WTC11 (cell line): ENCODE data around the gene PTPRG.

ENCODE experiments used
- ATF1 ChIP-seq: sonication (generic); formaldehyde crosslinking; IDR thresholded peaks from 2 replicates; pipeline ENCODE4 v1.8.1; 2023; ENCODE audit warnings: mild to moderate bottlenecking, moderate library complexity, missing genetic modification reagents
- CREB1 ChIP-seq: sonication (generic); formaldehyde crosslinking; IDR thresholded peaks from 2 replicates; pipeline ENCODE4 v1.8.0; 2023; ENCODE audit warnings: mild to moderate bottlenecking, missing genetic modification reagents
- CREM ChIP-seq: sonication (generic); formaldehyde crosslinking; IDR thresholded peaks from 2 replicates; pipeline ENCODE4 v1.8.1; 2022; ENCODE audit warnings: mild to moderate bottlenecking, missing genetic modification reagents, moderate library complexity
- FOXK1 ChIP-seq: sonication (generic); formaldehyde crosslinking; IDR thresholded peaks from 2 replicates; pipeline ENCODE4 v1.8.0; 2022; ENCODE audit warnings: mild to moderate bottlenecking, moderate library complexity, missing genetic modification reagents
- MXD4 ChIP-seq: fragments of 250-450 bp; sonication (Bioruptor Pico); IDR thresholded peaks from 2 replicates; pipeline ENCODE4 v1.8.0; 2021; ENCODE audit warnings: mild to moderate bottlenecking, moderate library complexity, borderline replicate concordance
- ZNF121 ChIP-seq: sonication (generic); formaldehyde crosslinking; IDR thresholded peaks from 2 replicates; pipeline ENCODE4 v1.8.0; 2023; ENCODE audit warnings: missing genetic modification reagents
- TF ChIP-seq, protein P1 (sequence below): fragments of 200-600 bp; IDR thresholded peaks from 2 replicates; pipeline ENCODE4 v1.8.0; 2022; ENCODE audit warnings: antibody characterized with exemption
- TF ChIP-seq, protein P2 (sequence below): sonication (generic); formaldehyde crosslinking; IDR thresholded peaks from 2 replicates; pipeline ENCODE4 v1.8.0; 2022; ENCODE audit warnings: mild to moderate bottlenecking, missing genetic modification reagents
- TF ChIP-seq, protein P3 (sequence below): sonication (generic); formaldehyde crosslinking; IDR thresholded peaks from 2 replicates; pipeline ENCODE4 v1.8.0; 2022; ENCODE audit warnings: mild to moderate bottlenecking, missing genetic modification reagents
- TF ChIP-seq, protein P4 (sequence below): sonication (generic); formaldehyde crosslinking; IDR thresholded peaks from 2 replicates; pipeline ENCODE4 v1.8.1; 2022; ENCODE audit warnings: low read depth, mild to moderate bottlenecking, moderate library complexity, missing genetic modification reagents, borderline replicate concordance
- TF ChIP-seq, protein P5 (sequence below): sonication (generic); formaldehyde crosslinking; IDR thresholded peaks from 2 replicates; pipeline ENCODE4 v1.8.1; 2023; ENCODE audit warnings: mild to moderate bottlenecking, missing genetic modification reagents, moderate library complexity

DNA sequence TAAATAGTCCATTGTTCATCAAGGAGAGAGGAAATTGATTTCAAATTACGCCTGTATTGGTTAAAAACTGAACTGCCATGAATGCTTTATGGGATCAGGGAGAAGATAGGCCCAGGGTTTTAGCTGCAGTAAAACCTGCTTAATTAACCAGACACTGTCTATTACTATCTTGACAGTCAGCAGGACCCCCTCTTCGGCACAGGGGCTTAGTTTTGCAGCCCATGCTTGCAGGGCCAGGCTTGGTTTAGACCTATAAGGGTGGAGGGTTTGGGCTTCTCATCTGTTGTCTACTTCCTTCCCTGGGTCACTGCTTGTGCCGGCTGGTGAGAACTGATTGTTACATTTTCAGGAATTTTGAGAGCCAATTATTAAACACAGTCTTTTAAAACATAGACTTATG lies 41.1 kb downstream of the PTPRG start:
- TF ChIP-seq, protein P1, sequence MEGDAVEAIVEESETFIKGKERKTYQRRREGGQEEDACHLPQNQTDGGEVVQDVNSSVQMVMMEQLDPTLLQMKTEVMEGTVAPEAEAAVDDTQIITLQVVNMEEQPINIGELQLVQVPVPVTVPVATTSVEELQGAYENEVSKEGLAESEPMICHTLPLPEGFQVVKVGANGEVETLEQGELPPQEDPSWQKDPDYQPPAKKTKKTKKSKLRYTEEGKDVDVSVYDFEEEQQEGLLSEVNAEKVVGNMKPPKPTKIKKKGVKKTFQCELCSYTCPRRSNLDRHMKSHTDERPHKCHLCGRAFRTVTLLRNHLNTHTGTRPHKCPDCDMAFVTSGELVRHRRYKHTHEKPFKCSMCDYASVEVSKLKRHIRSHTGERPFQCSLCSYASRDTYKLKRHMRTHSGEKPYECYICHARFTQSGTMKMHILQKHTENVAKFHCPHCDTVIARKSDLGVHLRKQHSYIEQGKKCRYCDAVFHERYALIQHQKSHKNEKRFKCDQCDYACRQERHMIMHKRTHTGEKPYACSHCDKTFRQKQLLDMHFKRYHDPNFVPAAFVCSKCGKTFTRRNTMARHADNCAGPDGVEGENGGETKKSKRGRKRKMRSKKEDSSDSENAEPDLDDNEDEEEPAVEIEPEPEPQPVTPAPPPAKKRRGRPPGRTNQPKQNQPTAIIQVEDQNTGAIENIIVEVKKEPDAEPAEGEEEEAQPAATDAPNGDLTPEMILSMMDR = no peak
- TF ChIP-seq ATF1 = no peak
- no peak for TF ChIP-seq CREM (CRISPR knock-in tag)
- no peak for TF ChIP-seq CREB1 (CRISPR knock-in tag)
- TF ChIP-seq, protein P2, sequence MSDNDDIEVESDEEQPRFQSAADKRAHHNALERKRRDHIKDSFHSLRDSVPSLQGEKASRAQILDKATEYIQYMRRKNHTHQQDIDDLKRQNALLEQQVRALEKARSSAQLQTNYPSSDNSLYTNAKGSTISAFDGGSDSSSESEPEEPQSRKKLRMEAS = no peak
- TF ChIP-seq FOXK1 (CRISPR knock-in tag) = no peak
- TF ChIP-seq ZNF121 (CRISPR knock-in tag) = no peak
- TF ChIP-seq, protein P3, sequence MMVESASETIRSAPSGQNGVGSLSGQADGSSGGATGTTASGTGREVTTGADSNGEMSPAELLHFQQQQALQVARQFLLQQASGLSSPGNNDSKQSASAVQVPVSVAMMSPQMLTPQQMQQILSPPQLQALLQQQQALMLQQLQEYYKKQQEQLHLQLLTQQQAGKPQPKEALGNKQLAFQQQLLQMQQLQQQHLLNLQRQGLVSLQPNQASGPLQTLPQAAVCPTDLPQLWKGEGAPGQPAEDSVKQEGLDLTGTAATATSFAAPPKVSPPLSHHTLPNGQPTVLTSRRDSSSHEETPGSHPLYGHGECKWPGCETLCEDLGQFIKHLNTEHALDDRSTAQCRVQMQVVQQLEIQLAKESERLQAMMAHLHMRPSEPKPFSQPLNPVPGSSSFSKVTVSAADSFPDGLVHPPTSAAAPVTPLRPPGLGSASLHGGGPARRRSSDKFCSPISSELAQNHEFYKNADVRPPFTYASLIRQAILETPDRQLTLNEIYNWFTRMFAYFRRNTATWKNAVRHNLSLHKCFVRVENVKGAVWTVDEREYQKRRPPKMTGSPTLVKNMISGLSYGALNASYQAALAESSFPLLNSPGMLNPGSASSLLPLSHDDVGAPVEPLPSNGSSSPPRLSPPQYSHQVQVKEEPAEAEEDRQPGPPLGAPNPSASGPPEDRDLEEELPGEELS (CRISPR knock-in tag) = no peak
- TF ChIP-seq, protein P4, sequence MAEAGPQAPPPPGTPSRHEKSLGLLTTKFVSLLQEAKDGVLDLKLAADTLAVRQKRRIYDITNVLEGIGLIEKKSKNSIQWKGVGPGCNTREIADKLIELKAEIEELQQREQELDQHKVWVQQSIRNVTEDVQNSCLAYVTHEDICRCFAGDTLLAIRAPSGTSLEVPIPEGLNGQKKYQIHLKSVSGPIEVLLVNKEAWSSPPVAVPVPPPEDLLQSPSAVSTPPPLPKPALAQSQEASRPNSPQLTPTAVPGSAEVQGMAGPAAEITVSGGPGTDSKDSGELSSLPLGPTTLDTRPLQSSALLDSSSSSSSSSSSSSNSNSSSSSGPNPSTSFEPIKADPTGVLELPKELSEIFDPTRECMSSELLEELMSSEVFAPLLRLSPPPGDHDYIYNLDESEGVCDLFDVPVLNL (CRISPR knock-in tag) = no peak
- TF ChIP-seq, protein P5, sequence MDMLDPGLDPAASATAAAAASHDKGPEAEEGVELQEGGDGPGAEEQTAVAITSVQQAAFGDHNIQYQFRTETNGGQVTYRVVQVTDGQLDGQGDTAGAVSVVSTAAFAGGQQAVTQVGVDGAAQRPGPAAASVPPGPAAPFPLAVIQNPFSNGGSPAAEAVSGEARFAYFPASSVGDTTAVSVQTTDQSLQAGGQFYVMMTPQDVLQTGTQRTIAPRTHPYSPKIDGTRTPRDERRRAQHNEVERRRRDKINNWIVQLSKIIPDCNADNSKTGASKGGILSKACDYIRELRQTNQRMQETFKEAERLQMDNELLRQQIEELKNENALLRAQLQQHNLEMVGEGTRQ (CRISPR knock-in tag) = no peak
- no peak for TF ChIP-seq MXD4 (CRISPR knock-in tag)
